Cerebellar cortex (tissue), 1 donor: ENCODE data around the gene PHLDA2.

Experiments
- DNase-seq: peaks from one replicate; pipeline ENCODE4 v3.0.0-alpha.2; 2015; ENCODE audit warnings: low spot score

The PHLDA2 gene

GRCh38 chr11:2929950-2930703 is 907 bp upstream of the PHLDA2 start:
- no peak for DNase-seq

GRCh38 chr11:2929531-2929949 is 320 bp upstream of the PHLDA2 start:
- no peak for DNase-seq

- DNase-seq: no peak
Measured at GRCh38 chr11:2927851-2928604, 1.2 kb downstream of the PHLDA2 start.

- no peak for DNase-seq
Measured at GRCh38 chr11:2927121-2927800, 2.0 kb downstream of the PHLDA2 start.

- no peak for DNase-seq
Measured at GRCh38 chr11:2926611-2927051, 2.6 kb downstream of the PHLDA2 start.

DNA sequence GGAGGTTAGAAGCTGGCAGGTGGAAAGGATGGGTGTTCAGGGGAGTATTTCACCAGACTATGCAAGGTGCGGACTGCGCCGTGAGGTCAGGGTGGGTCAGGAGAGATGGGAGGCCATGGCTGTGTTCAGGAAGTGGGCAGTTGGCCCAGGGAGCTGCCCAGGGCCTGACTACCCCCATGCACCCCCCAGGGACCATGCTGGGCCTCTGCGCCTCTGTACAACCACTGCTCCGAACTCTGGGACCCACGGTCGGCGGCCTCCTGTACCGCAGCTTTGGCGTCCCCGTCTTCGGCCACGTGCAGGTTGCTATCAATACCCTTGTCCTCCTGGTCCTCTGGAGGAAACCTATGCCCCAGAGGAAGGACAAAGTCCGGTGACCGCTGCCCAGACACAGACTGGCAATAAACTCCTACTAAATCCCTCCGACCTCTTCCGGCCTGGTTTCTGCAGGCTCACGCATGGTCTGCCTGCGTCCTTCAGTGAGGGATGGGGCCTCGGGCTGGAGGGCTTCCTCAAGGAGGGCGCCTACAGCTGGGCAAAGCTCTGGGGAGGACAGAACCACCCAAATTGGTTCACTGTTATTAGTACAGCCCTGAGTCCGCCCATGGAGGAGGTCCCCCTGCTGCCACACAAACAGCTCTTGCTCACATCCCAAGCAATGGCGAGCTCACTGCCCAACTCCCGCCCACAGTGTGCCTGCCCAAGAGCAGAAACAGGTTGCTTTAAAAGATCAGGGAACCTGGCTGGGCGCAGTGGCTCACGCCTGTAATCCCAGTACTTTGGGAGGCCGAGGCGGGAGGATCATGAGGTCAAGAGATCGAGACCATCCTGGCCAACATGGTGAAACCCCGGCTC is 4.2 kb downstream of the PHLDA2 start:
- no peak for DNase-seq

GRCh38 chr11:2924381-2924780 is 4.8 kb downstream of the PHLDA2 start:
- DNase-seq: no peak

DNA sequence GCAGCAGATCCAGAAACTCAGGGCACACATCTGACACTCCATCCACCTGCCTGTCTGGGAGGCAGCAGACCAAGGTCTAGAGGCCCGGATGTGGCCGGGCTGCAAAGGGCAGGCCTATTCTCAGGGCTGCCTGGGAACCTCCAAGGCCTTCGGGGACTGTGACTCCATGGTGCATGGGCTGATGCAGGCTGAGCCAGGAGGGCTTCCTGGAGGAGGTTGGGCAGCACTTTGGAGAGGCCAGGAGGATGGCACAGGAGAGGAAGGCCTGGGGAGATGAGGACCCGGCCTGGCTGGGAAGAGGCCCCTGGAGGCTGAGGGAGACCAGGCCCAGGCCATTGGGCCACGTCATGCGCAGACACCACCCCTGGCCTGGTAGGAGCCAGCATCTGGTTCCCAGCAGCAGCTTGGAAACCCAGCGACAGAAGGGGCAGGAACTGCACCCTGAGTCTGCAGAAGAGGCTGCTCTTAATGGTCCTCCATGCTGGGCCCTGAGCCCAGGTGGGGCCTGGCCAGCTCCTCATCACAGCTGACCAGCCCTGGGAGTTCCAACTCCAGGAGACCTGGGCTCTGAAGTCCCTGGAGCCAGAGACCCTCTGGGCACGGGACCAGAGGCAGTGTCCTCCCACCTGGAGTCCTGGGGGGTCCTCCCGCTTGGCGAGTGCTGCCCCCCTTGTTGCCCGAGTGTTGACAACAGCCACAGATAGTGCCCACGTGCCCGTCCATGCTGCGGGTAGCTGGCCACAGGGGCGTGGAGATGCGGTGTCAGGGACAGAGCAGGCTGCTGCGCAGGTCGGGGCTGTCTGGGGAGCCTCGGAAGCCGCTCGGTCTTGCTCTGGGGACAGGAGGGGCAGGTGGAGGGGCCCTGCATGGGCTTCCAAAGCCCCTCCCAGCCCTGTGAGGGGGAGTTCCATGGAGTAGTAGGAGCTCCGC is 5.5 kb downstream of the PHLDA2 start:
- DNase-seq: no peak

GRCh38 chr11:2922655-2923054 is 6.6 kb downstream of the PHLDA2 start:
- DNase-seq: no peak

DNA sequence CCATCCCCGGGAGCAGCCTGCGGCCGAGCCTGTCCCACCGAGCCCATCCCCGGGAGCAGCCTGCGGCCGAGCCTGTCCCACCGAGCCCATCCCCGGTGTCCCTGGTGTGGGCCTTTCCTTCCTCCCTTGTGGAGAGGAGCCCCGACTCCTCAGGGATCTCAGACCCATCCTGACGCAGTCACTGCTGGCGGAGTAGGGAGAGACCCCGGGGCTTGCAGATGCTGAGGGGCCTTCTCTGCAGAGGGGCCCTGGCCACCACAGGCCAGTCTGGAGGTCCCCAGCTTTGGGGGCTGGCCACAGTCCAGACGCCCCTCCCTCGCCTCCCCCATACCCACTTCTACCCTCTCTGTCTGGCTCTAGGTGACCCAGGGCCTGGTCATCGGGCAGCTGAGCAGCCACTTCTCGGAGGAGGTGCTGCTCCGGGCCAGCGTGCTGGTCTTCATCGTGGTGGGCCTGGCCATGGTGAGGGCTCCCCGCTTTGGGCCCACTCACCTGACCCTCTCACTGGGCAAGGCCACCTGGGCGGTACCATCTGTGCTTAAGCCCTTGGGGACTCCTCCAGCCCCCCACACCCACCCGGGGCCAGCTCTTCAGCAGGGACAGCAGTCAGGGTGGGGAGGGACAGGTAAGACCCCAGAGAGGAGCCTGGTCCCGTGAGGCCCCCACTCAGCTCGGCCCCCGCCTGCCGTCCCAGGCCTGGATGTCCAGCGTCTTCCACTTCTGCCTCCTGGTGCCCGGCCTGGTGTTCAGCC is 7.3 kb downstream of the PHLDA2 start:
- DNase-seq: no peak

DNA sequence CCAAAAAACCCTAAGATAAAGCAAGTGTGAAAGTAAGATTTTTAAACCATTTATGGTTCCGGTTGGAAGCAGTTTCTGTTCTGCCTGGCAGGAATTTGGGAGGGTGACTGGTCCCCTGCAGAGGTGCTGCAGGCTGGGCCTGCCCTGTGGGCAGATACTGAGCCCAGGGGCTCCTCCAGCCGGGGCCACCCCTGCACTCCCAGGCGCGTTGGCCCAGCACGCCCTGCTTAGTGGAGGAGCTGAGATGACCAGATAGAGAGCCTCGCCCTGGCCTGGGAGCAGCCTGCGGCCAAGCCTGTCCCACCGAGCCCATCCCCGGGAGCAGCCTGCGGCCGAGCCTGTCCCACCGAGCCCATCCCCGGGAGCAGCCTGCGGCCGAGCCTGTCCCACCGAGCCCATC is 8.0 kb downstream of the PHLDA2 start:
- no peak for DNase-seq

DNA sequence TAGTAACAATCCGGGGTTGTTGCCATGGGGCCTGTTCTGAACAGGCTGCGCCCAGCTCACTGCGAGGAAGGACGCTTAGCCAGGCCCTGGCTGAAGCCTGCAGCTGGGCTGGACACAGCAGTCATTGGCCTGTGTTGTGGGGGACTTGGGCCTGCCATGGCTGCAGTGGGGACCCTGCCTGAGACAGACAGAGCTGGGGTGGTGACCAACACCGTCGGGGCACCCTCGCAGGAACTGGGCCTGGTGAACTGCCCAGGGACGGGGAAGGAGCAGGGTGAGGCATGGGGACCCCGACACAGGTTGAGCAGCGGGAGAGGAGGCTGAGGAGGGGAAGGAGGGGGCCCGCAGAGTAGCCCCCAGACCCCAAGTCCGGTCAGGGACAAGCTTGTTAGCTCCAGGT is 8.9 kb downstream of the PHLDA2 start:
- no peak for DNase-seq

- no peak for DNase-seq
Measured at GRCh38 chr11:2919837-2920236, 9.4 kb downstream of the PHLDA2 start.

DNA sequence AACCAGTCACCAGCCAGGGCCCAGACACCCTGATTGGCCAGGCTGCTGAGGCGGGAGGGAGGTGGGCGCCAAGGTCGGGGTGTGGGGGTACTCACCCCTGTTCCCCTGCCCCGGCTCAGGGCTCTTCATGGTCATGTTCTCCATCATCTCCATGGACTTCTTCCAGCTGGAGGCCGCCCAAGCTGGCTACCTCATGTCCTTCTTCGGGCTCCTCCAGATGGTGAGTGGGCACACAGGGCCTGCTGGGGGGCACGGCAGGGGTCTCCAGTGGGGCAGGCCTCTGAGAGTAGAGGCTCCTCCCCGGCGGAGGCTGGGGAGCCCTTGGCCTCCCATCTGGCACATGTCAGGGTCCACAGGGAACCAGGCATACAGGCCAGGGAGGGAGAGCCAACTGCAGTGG is 10.0 kb downstream of the PHLDA2 start:
- DNase-seq: no peak

DNA sequence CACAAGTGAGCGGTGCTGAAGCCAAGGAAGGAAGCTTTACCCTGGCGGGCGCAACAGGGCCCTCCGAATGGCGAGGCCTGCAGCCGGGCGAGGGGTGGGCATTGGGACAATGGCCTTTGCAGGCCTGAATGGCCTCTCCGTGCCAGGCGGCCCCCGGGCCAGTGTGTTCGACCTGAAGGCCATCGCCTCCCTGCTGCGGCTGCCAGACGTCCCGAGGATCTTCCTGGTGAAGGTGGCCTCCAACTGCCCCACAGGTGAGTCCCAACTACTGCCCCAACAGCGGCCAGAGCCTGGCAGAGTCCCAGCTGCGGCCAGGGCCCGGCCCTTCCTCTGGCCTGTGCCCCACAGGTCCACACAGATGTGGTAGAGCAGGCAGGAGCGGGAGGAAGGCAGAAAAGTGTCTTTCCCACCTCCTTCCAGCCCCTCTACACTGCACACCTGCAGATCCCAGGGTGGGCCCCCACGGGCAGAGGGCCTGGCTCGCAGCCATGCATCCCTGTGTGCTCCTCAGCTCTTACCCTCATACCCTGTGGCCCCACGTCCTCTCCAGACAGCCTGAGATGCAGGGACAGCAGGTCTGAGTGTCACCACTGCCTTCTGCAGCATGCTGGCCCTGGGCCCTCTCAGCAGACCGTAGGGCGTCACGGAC is 11.3 kb downstream of the PHLDA2 start:
- no peak for DNase-seq

DNA sequence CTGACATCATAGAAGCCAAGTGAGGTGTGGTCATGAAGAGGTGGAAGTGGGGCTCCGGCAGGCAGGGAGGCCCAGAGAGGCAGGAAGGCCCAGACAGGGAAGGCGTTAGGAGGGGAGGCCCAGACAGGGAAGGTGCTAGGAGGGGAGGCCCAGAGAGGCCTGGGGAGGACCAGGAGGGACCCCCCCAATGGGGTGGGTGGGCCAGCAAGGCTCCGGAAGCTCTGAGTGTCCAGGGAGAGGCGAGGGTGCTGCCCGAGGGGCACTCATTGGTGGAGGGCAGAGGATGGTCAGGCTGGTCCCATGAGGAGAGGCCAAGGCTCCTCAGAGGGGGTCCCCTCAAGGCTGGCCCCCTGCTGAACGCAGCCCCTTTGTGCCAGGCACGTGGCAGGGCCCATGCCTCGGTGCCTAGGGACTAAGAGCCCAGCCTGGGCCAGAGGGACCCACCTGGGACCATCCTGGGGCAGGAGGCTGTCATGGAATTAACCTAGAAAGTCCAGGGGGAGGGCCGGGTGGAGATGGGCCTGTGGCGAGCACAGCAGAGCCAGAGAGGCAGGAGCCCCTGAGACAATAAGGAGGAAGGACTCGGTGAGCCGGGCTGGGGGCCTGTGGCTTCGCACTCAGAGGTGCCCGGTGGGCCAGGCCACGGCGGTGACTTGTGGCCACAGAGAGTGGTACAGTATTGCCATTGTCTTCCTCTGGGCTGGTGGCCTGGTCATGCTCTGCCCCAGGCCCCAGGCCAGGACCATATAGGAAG is 12.2 kb downstream of the PHLDA2 start:
- no peak for DNase-seq

DNA sequence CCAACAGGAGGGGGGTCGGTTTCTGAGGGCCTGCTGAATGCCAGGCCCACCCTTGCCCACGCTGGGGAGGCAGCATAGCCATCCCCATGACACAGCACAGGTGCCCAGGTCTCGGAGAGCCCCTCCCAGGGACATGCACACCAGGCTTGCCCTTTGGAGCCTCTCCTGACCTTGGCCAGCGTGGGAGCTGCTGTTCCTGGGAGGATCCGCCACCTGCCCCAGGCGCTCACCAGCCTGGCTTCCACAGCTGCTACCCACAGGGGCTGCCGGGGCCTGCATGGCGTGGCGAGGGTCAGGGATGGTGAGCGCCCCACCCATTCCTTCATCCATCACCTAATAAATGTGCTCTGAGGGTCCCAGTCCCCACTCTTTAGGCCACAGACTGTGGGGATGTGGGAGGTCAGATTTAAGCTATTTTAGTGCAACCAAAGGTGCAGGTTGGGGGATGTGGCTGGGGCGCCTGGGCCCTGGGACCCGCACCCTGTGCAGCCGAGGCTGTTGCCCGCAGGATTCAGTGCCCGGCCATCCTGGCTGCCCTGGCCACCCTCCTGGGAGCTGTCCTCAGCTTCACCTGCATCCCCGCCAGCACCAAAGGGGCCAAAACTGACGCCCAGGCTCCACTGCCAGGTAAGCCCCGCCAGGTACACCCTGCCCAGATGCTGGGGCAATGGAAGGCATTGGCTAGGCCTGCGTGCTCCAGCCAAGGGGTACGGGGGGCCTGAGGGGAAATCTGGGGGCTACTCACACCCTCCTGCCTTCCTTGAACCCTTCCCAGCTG is 12.9 kb downstream of the PHLDA2 start:
- no peak for DNase-seq

DNA sequence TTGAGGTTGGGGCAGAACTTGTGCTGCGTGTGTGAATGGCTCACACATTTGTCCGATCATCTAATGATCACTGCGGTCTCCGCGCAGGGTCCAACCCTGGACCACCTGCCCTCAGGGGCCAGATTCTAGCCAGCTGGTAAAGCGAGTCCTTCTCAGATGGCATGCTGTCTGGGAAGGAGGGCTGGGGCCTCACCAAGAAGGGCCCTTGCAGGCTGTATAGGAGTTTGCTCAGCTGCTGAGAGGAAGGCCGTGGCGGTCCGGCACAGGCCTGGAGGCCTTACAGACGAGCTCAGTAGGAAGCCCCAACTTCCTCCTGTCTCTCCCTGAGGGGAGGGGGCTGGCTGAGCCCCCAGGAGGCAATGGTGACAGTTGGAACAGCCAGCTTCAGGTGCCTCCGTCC is 13.7 kb downstream of the PHLDA2 start:
- no peak for DNase-seq
